AG08396 (cell line): Measurements from ENCODE around the gene FGGY.
"Not testable (repeated sequence)": the region's sequence is repeated elsewhere in the genome, so short reads cannot be mapped to it uniquely, and the experiment has no call there.

ENCODE experiments used
- DNase-seq: peaks from one replicate; pipeline ENCODE4 v3.0.0; 2012; ENCODE audit warnings: low spot score, mixed read lengths

The FGGY gene

DNA sequence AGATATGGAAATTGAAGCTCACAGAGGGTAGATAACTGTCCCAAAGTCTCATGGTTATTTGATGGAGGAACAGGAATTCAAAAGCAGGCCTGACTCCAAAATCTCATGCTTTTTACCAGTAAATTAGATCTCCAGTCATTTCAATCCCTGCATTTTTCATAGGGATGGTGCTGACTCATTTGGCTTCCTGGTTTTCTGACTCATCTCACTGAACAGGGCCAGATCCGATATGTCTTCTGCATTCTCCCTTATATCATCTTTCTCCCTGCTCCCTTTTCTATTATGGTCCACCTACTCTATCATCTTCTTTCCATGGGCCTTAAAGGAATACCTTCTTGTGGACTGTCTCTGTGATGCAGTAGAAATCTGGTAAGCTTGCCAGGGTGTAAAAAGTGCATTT lies 187.2 kb downstream of the FGGY start:
- peak; percentile 80 for DNase-seq

DNA sequence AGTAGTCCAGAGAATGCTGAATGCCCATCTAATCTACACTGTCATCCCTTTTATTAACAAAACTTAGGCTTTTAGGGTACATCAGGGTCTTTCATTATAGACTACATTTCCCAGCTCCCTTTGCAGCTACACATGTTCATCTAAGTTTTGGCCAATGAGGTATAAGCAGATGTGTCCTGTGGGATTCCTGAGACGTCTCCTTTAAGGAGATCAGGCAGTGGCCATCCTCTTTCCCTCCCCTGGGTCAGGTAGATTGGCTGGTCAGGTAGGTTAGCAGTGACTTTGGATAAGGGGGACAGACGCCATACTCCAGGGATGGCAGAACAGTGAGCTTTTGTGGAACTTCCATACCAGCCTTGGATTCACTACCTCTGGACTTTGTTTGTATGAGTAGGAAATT lies 188.3 kb downstream of the FGGY start:
- no peak for DNase-seq

DNA sequence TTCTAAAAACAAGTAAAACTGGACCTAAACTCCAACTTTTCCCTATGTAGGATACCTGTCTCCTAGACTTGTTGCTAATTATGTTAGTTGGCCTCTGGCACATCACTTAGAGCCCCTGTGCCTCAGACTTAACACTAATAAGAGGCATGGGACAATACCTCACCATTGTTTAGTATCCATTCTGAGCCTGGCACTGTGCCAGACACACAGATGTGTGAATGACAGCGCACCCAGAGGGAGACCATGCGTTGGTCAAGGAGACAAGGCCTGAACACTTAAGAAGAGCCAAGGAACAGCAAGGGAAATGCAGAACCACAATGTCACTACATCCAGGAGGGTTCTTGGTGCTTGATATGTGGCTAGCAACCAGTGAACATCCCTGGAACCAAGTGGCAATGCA lies 189.1 kb downstream of the FGGY start:
- no peak for DNase-seq

DNA sequence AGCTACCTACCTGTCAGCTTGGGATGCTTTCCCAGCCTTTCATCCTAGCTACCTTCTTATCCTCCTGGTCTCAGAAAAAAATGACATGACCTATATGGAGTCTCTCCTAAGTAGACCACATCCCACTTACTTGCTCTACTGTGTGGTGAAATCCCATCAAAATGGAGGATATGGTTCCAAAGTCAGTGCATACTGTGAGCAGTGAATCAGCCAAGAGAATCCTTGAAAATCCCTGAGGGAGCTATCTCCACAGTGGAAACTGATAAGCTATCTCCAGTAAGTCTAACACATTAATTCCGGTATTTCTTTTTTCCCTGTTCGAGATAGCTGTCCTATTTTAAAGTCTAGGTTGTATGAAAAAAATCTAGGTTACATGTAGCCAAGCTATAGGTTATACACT lies 189.7 kb downstream of the FGGY start:
- no peak for DNase-seq

DNA sequence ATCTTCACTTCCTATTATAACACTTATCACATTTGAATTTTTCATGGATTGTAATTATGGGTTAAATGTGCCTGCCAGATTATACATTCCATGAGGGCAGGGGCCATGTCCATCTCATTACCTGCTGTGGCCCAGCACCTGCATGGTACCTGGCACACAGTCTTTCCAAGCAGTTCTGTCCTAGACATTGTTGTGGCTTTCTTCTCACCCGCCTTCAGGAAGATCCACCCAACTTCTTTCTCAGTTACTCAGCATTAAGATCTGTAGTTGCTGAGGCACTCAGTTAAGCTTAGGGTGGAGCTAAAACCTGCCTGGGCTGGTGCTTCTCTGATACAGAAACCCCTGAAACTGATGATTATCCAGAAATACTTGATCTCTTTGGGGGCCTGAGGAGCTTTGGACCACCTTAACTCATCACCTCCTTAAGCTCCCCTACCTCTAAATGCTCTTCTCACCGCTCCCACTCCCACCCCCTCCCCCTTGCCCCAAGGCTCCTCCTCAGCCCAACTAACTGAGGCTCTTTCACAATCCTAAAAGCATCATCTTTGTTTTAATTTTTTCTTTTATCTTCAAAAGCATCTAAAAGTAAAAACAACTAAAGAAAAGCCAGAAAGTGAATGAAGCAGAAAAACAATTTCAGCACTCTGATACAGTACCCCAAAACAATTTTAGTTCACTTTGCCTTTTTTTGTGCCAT lies 190.6 kb downstream of the FGGY start:
- DNase-seq: no peak

DNA sequence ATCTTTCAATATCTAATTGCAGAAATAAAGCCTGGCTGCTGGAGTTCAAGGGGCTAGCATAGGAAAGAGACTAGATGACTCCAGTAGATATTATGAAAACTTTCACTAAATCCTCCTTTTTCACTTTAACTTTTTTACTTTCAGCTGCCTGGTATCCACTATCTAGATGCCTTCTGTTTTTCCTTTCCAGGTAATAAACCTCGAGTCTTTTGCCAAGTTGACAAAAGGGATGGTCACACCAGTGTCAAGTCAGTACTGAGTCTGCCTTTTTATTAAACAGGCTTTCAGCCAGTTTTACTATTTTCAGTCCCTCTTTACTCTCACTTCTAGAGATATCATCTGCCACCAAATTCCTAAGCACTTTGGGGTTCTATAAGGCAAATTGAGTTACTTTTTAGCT lies 195.6 kb downstream of the FGGY start:
- no peak for DNase-seq

DNA sequence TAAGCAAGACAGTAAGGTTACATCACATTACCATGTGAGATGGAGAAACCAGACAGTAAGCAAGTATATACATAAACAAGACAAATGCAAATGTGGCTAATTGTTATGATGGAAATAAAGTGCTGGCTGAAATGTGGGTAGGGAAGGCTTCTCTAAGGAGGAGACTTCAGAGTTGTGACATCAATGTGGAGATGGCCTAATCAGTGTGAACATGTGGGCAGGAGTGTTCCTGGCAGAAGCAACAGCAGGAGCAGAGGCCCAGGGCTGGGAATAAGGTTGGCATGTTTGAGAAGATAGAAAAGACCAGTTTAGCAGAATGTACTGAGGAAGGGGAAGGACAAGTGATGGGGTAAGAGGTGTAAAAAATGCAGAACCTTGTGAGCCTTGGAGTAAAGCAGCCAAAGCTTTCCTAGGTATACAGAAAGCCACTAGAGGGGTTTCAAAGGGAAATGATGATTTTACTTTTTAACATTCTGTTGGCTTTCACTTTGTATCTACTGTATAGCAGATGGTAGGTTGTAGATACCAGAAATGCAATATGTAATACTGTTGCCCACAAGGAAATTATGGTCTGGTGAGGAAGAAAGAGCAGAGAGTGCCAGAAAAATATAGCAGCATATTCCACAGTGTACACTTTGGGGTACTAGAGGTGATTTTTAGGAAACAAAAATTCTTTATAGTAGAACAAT lies 197.4 kb downstream of the FGGY start:
- DNase-seq: no peak

DNA sequence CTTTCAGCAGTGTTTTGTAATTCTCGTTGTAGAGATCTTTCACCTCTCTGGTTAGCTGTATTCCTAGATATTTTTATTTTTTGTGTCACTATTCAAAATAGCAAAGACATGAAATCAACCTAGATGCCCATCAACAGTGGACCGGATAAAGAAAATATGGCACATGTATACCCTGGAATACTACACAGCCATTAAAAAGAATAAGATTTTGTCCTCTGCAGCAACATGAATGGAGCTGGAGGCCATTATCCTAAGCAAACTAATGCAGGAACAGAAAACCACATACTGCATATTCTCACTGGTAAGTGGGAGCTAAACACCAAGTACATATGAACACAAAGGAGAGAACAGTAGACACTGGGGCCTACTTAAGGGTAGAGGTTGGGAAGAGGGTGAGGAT lies 199.3 kb downstream of the FGGY start:
- not testable (repeated sequence) for DNase-seq

DNA sequence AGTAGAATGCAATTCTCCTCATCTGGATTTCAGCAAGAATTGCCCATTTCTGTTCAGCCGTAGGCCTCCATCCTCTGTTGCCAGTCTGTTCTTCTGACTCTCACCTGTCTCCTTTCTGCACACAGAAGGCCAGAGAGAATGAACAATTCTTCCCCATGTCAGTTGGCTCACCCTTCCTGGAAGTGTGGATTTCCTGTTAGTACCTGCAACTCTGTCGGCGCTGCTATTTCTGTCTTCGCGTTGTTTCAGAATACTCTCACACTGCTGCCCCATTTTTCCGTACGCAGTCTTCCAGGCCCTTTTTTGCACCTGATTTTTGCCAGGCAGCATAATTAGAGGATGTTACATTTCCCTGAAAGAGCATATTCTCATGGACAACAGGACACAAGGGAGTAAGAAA lies 200.7 kb downstream of the FGGY start:
- no peak for DNase-seq

DNA sequence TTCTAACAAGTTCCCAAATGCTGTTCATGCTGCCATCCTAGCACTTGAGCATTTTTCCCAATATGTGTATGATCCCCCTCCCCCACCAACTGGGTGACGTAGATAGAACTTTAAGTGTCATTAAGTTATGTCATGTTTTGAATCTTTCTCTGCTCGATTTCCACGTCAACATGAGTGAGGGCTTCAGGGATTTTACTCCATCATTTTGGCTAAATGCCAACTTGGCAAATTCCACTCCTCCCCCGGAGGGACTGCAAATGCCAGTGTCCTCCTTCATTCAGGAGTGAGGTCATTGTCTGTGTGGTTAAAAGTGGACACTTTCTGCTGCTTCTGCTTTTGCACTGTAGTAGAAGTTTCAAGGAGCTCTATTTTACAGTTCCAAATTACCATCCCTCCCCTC lies 201.7 kb downstream of the FGGY start:
- DNase-seq: no peak

DNA sequence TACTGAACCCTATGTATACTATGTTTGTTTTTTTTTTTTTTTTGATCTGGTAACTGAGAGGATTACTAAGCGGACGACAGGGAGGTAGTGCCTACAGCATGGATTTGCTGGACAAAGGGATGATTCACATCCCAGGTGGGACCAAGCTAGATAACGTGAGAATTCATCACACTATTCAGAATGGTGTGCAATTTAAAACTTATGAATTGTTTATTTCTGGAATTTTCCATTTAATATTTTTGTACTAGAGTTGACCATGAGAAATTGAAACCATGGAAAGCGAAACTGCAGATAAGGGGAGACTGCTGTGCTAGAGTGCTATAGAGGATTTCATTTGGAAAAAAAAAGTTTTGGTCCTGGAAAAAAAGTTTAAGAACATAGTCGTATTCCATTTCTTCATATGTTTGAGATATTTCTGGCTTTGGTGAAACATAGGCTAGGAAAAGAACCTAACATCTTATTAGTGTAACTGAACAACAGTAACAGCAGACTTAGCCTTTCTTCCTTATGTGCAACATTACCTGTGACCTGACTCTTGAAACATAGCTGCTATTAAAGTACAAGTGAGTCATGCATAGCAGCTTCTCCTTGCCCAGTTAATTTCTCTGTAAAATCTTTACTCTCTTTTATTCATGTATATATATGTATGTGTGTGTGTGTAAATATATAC lies 202.5 kb downstream of the FGGY start:
- DNase-seq: no peak

DNA sequence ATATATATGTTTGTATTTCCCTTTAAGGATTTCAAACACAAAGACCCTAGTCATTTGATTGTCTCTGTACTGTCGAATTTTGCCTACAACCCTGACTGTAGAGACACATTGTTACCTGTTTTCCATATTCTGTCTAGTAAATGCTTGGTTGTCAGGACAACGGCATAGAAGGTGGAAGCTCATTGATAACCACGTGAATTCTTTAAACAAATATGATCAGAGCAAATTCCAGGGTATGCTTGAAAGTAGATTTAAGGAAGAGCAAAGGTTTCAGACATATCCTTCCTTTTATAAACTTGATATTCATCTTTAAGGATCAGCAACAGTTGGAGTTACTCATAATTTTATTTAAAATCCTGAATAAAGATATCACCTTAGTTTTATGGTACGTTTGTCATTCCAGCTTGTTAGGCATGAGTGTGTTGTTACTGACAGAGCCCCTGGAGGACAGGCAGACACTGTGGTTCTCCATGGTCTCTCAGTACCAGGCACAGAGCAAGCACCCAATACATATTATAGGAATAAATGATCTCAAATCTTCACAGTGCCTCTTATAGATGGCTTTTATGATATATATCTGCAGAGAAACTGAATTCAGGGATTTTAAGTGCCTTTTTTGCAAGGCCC lies 203.2 kb downstream of the FGGY start:
- no peak for DNase-seq

DNA sequence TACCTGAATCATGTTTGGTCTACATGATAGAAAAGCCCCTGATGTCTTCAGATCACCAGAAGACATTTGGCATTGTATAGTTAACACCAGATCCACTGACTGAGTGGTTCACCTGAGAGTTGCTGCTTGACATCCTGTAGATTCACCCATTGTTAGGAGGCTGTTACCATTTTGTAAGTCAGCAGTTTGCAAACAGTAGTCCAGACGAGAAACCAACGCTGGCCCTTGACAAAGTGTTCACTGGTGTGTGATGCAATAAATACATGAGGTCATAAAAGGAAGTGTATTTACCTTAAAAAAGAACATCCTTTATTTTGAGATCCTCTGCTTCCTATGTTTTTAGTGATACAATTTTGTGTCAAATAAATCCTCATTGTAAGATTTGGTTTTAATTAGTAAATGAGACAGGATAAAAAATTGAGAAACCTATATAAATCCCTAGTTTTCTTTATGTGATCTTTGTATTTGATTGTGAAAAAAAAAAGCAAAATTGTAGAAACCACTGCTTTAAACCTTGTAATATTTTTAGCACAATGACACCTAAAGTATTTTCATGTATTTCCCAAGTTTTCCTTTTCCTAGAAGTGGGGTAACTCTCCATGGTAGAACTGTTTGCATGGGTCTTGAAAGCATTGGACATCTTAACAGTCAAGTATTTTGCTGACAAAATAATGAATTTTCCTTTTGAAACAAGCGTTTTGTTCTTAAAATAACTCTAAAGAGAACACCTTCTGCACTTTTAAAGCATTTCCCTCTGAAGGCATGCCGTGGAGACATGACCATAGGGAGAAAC lies 204.3 kb downstream of the FGGY start:
- no peak for DNase-seq

DNA sequence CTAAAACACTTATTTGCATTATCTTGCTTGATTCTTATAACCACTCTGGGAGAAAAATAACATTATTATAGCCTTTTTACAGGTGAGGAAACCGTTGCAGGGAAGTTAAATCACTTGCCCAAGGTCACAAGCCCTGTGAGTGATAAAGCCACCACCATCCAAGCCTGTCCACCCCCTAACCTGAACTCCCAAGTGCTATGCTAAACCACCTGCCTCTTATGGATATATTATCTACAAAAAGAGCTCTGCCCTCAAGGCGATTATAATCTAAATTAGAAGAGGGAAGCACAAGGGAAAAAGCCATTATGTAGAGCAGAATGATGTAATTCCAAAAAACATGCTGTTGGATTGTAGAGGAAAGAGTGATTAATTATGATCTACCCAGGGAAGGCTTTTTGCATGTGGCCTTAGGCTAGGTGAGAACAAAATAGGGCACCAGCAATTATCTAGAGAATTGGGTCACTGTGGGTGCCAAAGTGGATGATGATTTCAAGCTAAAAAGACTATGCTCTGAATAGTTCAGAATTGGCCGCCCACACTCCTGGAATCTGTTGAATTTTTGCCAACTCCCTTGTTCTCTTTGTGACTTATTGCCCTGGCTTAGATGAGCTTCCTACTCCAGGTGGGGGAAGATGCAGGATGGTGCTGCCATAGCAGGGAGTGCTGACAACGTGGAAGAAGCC lies 205.3 kb downstream of the FGGY start:
- no peak for DNase-seq

DNA sequence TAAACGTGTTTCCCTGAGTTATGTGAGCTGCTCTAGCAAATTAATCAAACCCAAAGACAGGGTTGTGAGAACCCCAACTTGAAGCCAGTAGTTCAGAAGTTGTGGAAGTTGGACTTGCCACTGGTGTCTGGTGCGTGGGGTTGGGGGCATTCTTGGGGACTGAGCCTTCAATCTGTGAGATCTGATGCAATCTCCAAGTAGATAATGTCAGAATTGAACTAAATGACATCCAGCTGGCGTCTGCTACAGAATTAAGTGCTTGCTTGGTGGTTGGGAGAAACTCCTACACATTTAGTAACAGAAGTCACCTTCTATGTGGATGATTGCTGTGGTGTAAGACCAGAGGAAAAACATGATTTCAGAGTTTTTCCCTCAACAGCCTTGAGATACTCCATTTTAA lies 207.4 kb downstream of the FGGY start:
- no peak for DNase-seq

DNA sequence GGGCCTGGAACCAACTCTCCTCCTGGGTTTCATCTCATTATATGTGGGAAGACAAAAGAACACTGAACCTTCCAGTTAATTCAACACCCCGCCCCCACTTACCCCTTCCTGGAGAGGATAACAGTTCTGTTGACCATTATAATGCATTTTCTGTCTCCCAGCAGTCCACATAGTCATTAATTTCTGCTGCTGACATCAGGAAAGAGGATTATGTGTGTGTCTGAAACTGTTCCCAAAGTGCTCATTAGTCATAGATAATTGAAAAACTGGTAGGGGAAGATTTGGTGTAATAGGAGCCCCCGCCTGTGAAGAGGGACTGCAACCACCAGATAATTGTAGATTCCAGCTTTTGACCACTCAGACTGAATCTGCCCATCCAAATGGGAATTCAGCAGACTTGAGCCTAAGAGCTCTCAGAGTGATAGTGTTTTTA lies 208.7 kb downstream of the FGGY start:
- DNase-seq: no peak

DNA sequence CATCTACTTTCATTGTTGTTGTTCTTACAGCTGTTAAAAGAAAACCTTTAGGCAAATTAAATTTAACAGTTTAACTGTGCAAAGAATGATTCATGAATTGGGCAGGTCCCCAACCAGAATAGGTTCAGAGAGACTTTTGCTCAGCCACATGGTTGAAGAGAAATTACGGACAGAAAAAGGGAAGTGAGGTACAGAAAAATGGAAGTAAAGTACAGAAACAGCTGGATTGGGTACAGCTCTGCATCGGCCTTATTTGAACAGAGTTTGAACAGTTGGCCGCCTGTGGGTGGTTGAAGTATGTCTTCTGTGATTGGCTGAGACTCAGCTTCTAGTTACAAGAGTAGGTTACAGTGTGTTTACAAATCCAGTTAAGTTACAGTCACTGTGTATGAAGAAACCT lies 210.1 kb downstream of the FGGY start:
- peak; percentile 41 for DNase-seq

DNA sequence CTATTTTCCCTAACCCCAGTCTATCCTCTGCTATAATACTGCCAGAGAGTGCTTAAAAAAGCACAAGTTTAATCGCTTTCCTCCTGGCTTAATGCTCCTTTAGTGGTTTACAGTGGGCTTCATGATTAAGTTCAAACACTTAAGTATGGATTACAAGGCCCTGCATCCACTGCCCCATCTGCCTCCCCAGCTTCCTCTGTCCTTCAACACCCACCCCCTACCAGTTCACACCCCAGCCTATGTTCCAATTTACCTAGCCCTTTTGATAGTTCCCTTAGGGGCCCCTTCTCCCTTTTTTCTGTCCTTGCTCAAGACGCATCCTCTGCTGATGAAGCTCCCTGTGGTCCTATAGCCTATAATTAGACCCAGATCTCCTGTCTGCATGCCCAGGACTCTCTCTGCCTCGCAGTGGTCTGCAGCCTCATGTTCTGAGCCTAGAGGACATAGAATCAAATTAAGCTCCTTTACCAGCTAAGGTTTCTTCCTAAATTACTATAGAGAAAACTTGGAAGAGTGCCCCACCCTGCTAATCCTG lies 212.5 kb downstream of the FGGY start:
- DNase-seq: no peak

DNA sequence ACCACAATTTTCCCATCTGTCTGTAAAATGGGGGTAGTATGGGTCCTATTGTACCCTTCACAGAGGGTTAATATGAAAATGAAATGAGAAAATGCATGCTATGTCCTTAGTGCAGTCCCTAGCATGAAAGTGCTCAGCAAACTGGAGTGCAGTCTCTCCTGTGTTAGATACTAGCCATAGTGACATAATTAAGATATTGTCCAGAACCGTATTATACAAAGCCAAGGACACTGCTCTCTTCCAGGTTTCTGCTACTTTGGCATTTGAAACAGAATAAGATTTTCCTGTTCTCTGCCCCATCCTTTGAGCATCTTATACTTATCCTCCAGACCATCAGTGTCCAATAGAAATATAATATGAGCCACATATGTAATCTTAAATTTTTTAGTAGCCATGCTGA lies 213.4 kb downstream of the FGGY start:
- DNase-seq: no peak

DNA sequence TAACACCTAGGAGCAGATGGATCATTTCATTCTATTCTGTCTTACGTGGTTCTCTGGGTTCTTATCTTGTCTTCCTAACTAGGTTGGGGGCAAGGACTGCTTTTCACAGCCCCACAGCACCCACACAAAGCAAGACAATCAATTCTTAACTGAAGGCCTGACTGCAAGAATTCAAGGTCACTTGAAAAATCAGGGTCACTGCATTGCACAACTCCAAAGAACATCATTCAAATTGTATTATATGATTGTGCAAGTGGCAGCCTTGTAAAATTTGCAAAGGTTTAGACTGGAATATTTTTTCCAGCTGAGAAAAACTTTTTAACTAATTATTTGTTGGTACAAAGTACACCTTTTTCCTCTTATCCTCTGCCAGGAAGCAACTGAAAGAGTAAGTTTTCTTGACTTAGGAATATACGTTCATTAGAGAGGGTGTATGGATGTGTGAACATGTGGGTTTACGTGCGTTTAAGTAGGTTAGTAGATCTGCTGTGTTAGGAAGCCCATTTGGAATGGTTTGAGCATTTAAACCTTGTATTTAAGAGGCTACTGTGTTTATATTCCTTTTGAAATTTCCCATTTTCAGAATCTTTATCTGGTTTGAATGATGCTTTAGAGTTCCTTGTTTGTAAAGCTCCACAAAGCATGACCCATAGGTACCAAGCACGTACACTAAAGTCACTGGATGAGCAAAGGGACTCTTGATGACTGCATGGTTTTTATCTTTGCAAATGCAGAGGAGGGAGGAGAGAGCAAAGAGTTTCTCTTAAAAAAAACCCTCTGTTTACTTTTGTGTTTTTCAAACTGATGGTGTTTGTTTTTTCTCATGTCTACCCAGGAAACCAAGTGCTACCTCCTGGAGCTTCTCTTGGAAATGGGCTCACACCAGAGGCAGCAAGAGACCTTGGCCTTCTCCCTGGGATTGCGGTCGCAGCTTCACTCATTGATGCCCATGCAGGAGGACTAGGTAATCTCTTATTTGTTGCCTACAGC lies 214.9 kb downstream of the FGGY start:
- no peak for DNase-seq
